GM12864 (cell line): ENCODE results near the gene KCNK4.

Experiments used
- DNase-seq: peaks from one replicate; pipeline ENCODE4 v3.0.0-alpha.2; 2011; ENCODE audit warnings: low read depth
- H3K4me3 ChIP-seq: 2 replicates; pipeline ENCODE4 v1.5.1; 2011; ENCODE audit warnings: mild to moderate bottlenecking, low read depth, low read length, control low read depth
- TF ChIP-seq, protein P1 (sequence below): IDR thresholded peaks from 2 replicates; pipeline ENCODE4 v1.5.1; 2011; ENCODE audit warnings: low read depth, mild to moderate bottlenecking, moderate library complexity, low read length, control low read depth, inconsistent platforms; ENCODE audit errors: missing control alignments

The KCNK4 gene

GRCh38 chr11:64264371-64264852 lies 26.7 kb upstream of the KCNK4 start:
- DNase-seq: no peak
- TF ChIP-seq, protein P1, sequence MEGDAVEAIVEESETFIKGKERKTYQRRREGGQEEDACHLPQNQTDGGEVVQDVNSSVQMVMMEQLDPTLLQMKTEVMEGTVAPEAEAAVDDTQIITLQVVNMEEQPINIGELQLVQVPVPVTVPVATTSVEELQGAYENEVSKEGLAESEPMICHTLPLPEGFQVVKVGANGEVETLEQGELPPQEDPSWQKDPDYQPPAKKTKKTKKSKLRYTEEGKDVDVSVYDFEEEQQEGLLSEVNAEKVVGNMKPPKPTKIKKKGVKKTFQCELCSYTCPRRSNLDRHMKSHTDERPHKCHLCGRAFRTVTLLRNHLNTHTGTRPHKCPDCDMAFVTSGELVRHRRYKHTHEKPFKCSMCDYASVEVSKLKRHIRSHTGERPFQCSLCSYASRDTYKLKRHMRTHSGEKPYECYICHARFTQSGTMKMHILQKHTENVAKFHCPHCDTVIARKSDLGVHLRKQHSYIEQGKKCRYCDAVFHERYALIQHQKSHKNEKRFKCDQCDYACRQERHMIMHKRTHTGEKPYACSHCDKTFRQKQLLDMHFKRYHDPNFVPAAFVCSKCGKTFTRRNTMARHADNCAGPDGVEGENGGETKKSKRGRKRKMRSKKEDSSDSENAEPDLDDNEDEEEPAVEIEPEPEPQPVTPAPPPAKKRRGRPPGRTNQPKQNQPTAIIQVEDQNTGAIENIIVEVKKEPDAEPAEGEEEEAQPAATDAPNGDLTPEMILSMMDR: no peak
- no peak overlapping the region for H3K4me3 ChIP-seq

DNA sequence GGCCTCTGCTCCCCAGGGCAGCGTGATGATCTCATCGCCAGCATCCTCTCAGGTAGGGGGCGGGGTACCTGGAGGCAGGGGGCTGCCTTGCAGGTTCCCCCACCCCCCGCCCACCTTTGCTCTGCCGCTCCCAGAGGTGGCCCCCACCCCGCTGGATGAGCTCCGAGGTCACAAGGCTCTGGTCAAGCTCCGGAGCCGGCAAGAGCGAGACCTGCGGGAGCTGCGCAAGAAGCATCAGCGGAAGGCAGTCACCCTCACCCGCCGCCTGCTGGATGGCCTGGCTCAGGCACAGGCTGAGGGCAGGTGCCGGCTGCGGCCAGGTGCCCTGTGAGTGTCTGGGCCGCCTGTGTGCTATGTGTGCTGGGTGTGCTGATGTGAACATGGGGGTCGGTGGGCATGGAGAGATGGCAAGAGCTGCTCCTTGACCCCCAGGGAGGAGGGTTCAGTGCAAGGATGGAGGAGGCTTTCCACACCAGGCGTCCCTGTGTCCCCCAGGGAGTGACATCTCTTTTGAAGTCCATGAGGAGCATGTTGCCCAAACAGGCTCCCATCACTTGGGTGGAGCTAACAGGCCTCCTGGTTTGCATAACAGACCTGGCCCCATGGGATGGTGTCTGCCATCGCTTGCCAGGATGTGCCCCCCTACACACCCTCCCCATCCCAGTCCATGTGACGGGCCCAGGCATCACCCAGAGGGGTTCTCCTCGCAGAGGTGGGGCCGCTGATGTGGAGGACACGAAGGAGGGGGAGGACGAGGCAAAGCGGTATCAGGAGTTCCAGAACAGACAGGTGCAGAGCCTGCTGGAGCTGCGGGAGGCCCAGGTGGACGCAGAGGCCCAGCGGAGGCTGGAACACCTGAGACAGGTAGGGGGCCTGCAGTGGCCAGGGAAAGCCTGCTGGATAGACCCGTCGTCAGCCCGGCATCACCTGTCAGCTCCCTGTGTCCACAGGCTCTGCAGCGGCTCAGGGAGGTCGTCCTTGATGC lies 25.6 kb upstream of the KCNK4 start:
- no peak overlapping the region for H3K4me3 ChIP-seq
- no peak for DNase-seq
- TF ChIP-seq, protein P1: no peak

GRCh38 chr11:64266339-64266738 lies 24.8 kb upstream of the KCNK4 start:
- TF ChIP-seq, protein P1: no peak
- no peak overlapping the region for H3K4me3 ChIP-seq
- no peak for DNase-seq

DNA sequence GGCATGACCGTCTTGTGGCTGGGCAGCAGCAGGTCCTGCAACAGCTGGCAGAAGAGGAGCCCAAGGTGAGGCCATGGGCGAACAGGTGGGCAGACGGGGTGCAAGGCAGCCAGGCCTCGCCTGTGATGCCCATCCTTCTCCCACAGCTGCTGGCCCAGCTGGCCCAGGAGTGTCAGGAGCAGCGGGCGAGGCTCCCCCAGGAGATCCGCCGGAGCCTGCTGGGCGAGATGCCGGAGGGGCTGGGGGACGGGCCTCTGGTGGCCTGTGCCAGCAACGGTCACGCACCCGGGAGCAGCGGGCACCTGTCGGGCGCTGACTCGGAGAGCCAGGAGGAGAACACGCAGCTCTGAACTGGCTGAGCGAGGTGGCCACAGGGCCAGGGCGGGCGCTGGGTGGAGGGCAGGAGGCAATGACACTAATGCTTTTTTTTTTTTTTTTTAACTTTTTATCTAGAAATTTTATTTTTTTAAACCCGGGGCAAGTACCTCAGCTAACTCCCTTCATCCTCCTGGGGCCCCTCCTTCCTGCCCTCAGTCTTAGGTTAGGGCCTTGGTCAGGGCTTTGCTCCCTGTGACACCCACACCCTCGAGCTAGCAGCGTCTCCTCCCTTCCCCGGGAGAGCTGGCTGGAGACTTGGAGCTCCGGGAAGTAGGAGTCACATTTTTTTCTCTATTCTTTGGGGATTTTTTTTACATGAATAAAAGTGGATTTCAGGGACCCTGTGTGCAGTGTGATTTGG lies 23.7 kb upstream of the KCNK4 start:
- H3K4me3 ChIP-seq: no peak overlapping the region
- TF ChIP-seq, protein P1: no peak
- no peak for DNase-seq

DNA sequence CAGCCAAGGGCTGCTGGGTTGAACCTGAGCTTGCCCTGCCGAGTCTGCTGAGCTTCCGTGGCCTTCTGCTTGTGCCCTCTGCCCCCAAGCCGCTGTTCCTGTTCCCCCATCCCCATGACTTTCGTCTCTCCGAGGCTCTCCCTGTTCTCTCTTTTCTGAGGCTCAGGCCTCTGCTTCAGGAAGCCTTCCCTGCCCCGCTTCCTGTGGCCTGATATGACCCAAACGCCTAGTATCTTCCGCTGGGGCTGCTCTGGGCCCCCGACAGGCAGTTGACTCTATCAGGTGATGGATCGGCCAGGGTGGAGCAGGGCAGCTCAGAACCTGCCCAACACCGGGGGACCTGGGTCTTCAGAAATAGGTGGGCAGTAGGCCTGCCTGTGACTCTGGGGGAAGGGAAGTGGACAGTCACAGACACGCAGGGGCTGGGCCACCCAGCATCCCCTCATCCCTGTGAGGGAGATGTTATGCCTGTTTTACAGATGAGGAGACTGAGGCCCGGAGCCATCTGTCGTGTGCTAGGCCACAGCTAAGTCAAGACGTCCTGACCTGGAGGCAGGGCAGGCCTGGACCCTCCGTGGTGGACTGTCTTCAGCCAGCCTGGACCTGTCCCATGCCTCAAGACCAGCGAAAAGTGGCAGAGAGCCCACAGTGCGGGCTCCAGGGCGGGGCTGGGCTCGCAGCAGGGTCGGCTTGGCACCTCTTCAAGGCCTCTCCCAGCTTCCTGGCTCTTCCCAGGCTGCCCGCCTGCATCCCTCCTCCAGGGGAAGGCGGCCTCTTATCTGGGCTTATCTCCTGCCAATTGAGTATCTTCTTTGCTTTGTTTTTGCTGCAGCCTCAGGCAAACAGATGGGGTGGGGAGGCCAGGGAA lies 22.8 kb upstream of the KCNK4 start:
- peak overlapping the region; percentile 87 for H3K4me3 ChIP-seq
- TF ChIP-seq, protein P1: no peak
- no peak for DNase-seq

- H3K4me3 ChIP-seq: peak overlapping the region; percentile 87
- TF ChIP-seq, protein P1: peak; percentile 7
- DNase-seq: no peak
Observed at GRCh38 chr11:64268893-64269539, 22.1 kb upstream of the KCNK4 start.
